Measurements from ENCODE around the gene IGLL5.
"Not testable (repeated sequence)": the region's sequence is repeated elsewhere in the genome, so short reads cannot be mapped to it uniquely, and the experiment has no call there.

Gene IGLL5

DNA sequence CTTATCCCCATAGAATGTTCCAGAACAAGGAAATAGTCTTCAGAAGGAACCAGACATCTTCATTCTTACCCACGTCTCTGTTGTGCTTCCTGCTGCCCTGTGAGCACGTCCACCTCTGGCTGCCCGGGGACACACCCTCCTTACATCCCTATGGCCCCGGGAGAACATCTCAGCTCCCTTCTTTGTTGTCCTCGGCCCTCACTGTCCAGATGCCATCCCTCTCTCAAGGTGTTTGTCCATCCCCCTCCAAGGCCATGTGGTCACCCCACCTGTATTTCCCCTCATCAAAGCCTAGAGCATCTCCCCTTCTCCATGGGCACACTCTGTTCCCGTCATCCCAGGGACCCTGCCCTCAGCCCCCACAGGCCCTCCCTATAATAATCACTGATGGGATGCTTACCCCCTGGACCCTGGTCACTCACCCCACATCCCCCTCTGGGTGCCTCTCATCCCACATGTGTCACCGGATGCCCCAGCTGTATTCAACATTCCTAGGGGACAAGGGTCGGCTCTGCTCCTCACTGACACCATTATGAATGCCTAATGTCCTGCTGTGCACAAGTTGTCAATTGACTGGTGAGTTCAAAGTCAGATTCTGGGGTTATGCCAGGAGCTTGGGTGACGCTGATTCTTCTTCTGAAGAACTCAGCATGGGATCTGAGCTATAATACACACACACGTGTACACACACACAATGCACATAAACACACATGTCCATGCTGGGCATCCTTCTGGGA, 28.8 kb downstream of the IGLL5 start:
- DNase-seq: no peak

- no peak for DNase-seq
These were observed 29.3 kb downstream of the IGLL5 start for GRCh38 chr22:22916952-22917290.

- no peak for DNase-seq
These were observed 29.8 kb downstream of the IGLL5 start for GRCh38 chr22:22917377-22917776.

- DNase-seq: no peak
These were observed 30.8 kb downstream of the IGLL5 start for GRCh38 chr22:22918297-22918965.

- DNase-seq: no peak
These were observed 31.4 kb downstream of the IGLL5 start for GRCh38 chr22:22919041-22919440.

GRCh38 chr22:22920104-22920654, 32.6 kb downstream of the IGLL5 start:
- no peak for DNase-seq

DNA sequence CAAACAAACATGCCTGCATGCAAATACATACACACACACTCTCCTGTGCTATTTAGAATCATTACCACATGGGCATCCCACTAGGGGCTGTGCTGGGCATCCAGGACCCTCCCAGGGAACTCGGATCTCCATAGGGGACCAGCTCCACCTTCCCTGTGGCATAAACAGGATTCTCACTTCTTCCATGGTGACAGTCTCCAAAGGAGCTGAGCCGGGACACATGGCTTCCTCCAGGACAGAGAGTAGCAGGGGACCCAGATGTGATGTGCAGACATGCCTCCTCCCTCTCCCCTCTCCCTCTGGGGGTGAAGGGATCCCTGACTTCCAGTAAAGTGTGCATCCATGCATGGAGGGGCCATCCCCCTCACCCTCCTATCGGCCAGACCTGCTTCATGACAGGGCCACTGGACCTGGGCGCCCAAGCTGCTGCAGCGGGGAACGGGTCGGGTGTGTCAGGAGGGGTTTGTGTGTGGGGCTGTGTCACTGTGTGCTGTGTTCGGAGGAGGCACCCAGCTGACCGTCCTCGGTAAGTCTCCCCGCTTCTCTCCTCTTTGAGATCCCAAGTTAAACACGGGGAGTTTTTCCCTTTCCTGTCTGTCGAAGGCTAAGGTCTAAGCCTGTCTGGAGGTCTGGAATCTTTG, 33.4 kb downstream of the IGLL5 start:
- no peak for DNase-seq

DNA sequence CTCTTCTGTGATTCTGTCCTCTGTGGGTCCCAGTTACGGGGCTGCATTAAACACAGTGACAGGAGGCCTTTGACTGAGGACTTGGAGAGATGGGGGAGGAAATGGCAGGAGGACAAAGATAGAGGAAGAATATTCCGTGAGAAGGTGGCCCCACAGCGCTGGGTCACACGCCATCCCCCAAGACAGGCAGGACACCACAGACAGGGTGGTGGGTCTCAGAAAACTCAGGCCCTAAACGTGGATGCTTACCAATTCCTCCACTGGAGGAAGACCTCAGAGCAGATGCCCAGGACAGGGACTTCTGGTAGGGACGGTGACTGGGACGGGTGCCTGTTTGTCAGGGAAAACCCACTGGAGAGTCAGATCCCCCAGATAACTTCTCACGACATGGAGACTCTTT, 34.0 kb downstream of the IGLL5 start:
- no peak for DNase-seq

DNA sequence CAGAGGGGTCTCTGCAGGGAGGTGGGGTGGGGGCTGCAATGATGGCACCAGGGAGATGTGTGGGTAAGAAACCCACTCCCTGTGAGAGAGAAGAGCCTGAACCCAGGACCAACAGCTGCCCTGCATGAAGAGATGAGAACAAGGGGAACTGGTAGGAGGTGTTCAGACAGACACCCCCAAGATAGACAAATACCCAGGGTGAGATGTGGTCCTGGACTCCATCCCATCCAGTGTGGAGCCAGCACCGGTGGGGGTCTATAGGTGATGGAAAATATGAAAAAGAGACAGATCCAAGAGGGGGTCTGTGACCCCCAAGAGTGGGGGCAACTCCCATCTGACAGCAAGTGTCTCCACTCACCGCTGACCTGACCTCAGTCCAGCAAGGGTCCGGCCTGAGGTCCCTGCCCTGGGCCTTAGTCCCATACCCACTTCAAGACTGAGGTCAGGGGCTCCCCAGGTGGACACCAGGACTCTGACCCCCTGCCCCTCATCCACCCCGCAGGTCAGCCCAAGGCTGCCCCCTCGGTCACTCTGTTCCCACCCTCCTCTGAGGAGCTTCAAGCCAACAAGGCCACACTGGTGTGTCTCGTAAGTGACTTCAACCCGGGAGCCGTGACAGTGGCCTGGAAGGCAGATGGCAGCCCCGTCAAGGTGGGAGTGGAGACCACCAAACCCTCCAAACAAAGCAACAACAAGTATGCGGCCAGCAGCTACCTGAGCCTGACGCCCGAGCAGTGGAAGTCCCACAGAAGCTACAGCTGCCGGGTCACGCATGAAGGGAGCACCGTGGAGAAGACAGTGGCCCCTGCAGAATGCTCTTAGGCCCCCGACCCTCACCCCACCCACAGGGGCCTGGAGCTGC, 34.7 kb downstream of the IGLL5 start:
- DNase-seq: not testable (repeated sequence)

- no peak for DNase-seq
These were observed 35.3 kb downstream of the IGLL5 start for GRCh38 chr22:22922954-22923319.

- no peak for DNase-seq
These were observed 35.8 kb downstream of the IGLL5 start for GRCh38 chr22:22923379-22923778.

GRCh38 chr22:22923930-22924329, 36.3 kb downstream of the IGLL5 start:
- no peak for DNase-seq

DNA sequence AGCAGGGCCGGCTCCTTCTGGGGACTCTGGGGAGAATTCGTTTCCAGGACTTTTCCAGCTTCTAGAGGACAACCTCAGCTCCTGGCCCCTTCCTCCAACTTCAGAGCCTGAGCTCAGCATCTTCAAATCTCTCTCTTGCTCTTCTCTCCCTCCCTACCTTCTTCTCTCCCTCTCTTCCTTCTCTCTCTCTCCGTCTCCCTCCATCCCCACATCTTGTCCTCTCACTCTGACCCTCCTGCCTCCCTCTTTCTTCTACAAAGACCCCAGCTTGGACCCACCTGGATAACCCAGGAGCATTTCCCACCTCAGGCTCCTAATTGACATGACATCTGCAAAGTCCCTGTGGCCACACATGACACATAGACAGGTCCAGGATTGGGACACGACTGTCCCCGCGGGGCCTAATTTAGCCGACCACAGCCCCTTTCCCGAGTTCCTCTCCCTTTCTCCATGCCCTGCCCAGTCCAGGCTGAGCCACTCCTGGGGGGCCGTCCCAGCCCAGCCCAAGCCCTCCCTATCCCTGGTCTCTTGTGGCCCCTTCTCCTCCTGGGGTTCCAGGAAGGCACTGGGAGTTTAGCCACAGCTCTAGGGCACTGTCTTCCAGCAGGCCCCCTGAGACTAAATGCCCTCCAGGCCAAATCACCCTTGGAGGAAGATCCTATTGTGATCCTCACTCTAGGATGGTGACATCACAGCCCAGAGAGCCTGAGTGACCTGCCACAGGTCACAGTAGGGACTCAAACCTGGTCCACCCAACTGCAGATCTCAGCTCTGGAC, 36.9 kb downstream of the IGLL5 start:
- no peak for DNase-seq

DNA sequence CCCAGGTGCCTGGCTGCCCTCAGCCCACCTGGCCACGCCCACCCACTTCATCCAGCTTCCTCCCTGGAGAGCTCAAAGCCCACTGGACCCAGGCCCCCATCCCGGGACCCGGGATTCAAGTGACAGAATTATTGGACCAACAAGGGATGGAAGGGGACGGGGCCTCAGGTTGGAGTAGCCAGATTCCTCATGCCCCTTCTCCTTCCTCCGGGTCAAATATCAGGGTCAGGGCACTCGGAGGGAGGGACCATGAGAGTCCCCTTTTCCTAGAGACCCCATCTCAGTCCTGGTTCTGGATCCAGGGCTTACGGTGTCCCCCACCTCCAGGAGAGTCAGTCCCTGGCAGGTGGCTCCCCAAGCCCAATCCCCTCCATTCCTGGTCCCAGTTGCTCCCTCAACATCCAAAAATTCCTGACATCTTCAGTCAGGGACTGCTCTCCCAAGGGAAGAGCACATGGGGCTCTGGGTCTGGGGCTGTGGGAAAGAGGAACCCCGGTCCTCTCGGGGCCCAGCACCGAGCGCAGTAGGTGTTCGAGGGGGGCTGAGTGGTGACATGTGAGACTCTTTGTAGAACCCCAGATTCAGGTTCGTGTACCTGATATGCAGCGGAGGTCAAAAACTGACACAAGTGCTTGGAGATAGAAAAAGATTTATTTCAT, 37.7 kb downstream of the IGLL5 start:
- DNase-seq: no peak

DNA sequence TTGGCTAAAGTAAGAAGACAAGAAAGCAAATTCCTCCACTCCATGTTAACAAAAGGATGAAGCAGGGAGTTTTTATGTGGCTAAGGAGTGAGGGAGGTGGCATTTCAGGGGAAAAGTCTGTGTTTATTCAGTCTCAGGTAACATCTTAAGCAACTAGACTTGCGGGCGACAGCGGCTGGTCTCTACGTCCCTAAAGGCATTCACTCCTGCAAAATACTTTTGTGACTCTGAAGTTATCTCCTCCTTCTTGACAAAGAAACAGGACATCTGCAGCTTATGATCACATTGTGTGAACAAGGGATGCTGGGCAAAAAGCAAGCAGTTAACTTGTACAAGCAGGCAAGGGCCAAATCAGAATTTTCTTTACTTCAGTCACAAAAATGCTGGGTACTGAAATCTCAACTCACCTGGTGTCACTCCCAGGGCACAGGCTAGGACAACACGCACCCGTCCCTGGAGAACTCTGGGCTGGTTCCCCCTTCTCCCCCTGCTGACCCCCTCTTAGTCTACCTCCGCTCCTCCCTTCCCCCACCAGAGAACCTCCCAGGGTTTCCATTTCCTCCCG, 38.3 kb downstream of the IGLL5 start:
- DNase-seq: no peak

DNA sequence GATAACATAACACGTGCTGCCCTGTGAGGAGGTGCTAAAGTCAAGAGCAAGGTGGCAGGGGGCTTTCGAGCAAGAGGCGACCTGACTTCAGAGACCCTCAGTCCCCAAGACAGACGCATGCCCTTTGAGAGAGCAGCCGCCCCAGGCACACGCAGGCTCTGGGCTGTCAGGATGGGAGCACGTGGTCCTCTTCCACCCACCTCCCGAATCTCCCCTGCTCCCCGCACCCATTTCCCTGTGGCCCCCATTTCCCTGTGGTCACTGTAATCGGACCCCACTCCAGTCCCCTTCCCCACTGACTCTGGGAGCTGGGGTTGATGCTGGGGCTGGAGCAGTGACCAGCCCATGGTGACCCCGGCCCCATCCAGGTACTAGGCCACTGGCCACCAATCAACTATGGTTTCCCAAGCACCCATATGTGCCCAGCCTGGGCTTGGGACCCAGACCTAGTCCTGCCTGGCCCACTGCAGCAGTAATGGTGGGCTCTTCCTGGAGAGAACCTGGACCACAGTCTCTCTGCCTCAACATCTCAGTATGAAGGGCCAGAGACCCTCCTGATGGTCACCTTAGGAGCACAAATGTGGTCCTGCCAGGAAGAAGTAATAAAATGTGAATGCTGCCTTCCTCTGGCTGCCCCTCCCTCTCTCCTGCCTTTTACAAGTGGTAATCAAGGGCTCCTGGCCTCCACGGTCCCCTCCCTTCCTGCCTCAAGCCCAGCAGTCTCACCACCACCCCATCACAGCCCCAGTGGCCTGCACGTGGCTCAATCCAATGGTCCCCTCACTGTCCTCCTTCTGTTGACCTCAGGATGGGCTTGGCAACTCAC, 39.0 kb downstream of the IGLL5 start:
- no peak for DNase-seq

DNA sequence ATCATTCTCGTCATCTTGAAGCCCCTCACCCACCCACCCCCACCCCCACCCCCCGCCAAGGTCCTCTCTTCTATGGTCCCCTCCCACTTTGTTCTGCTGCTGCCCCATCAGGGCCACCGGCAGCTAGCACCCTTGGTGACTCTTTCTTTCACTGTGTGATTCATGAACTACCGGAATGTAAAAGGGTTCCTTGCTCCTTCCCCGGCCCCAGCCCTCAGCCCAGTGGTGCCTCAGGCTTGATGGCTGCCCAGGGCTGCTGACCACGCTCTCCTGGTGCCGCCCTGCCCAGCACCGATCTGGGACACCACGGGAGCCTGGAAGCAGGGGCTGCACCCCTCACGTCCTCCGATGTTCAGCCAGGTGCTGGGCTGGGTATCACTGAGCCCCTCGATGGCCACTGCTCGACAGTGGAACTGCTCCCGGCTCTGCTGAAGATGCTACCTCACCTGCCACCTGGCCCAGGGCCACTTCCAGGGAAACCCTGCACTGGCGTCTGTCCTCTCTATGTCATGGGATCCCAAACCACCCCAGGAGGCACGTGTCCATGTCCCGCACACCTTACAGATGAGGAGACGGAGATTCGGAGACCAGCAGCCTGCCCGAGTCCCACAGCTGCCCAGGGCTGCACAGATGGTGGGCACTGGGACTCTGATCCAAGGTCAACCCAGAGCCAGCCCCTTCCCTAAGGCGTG, 39.7 kb downstream of the IGLL5 start:
- no peak for DNase-seq

DNA sequence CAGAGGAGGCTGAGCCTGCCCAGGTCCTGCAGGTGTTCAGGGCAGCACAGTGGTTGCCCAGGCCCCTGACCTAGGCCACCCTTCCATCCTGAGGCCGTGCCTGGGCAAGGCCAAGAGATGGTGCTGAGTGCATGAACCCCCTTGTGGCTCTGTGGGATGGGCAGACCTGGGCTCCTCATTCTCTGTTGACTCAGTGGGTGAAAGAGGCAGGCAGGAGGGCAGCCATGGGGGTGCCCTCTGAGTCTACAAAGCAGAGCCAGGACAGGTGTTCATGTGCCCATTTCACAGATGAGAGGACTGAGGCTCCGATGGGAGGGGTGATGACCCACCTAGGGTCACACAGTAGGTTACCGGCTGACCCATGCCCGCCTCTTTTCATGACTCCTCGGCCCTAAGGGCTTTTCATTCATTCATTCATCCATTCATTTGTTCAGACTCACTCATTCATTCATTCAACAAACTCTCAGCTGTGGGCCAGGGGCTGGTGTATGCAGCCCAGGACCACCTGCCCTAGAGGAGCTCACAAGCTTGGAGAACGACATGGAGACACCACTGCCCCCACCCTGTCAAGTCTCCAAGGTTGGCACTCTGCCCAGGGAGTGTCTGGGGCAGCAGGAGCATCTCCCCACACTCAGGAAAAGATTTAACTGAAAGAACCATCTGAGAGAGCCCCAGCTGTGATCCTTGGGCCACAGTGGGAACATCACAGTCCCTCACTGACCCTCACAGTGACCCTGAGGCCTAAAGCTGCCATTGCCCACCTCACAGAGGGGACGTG, 40.5 kb downstream of the IGLL5 start:
- no peak for DNase-seq
